SK-N-SH (cell line): ENCODE data around the gene SLC25A21. TPM values are rescaled to one million over a fixed set of nuclear protein-coding genes. Genes with fewer than 3 reads are reported as not detected.

Experiments
- CTCF ChIA-PET: fragments of 300-600, 350-600 bp; formaldehyde crosslinking; extraction: SDS; loops from one replicate; lab custom pipeline; 2021; lab: Yijun Ruan, JAX
- POLR2A ChIA-PET: fragments of 350-600 bp; sonication (Branson Sonifier 250); formaldehyde crosslinking; extraction: SDS; loops from one replicate; lab custom pipeline; 2020; ENCODE audit warnings: antibody characterized with exemption, inconsistent platforms; lab: Yijun Ruan, JAX
- DNase-seq: peaks from one replicate; pipeline ENCODE4 v3.0.0; 2012
- H2AFZ ChIP-seq: fragments of 200-600 bp; sonication (generic); 2 replicates; pipeline ENCODE4 v1.8.1; 2016; ENCODE audit warnings: antibody characterized with exemption, mild to moderate bottlenecking, low read depth
- H3F3A ChIP-seq: fragments of 200-600 bp; sonication (generic); replicated peaks from 2 replicates; pipeline ENCODE3; 2016; ENCODE audit warnings: antibody characterized with exemption, mild to moderate bottlenecking; ENCODE audit not compliant: insufficient read depth
- H3K27ac ChIP-seq, 2 experiments: fragments of 200-500 bp in 1 of 2; fragments of 200-600 bp in 1 of 2; sonication (Bioruptor generic) in 1 of 2; sonication (generic), shearing (Covaris generic) in 1 of 2; 2 replicates each; pipeline versions ENCODE4 v1.5.1 to v1.6.1; 2014 to 2016; ENCODE audit warnings: low read depth in 2 of 2, inconsistent platforms in 1 of 2, low read length in 1 of 2, mild to moderate bottlenecking in 1 of 2, mixed read lengths in 1 of 2
- H3K27me3 ChIP-seq: fragments of 200-600 bp; sonication (generic), shearing (Covaris generic); 2 replicates; pipeline ENCODE4 v1.6.1; 2016; ENCODE audit warnings: mixed run types; ENCODE audit not compliant: insufficient read depth
- H3K36me3 ChIP-seq, 2 experiments: fragments of 200-500 bp in 1 of 2; fragments of 200-600 bp in 1 of 2; sonication (Bioruptor generic) in 1 of 2; sonication (generic) in 1 of 2; replicated peaks in 1 of 2; 2 replicates each; pipeline versions ENCODE3 to v1.5.1; 2014 to 2016; ENCODE audit warnings: low read length in 1 of 2, mild to moderate bottlenecking in 1 of 2; ENCODE audit not compliant: insufficient read depth in 2 of 2, control insufficient read depth in 1 of 2
- H3K4me1 ChIP-seq, 2 experiments: fragments of 200-500 bp in 1 of 2; fragments of 200-600 bp in 1 of 2; sonication (Bioruptor generic) in 1 of 2; sonication (generic), shearing (Covaris generic) in 1 of 2; 2 replicates each; pipeline versions ENCODE4 v1.5.1 to v1.6.1; 2014 to 2016; ENCODE audit warnings: low read depth in 1 of 2, low read length in 1 of 2, mixed run types in 1 of 2; ENCODE audit not compliant: insufficient read depth in 2 of 2, control insufficient read depth in 1 of 2
- H3K4me2 ChIP-seq: fragments of 200-600 bp; sonication (generic), shearing (Covaris generic); 2 replicates; pipeline ENCODE4 v1.6.1; 2017; ENCODE audit warnings: mixed run types
- H3K4me3 ChIP-seq, 2 experiments: fragments of 200-500 bp in 1 of 2; fragments of 200-600 bp in 1 of 2; sonication (Bioruptor generic) in 1 of 2; sonication (generic), shearing (Covaris generic) in 1 of 2; 2 replicates each; pipeline versions ENCODE4 v1.5.1 to v1.8.1; 2014 to 2016; ENCODE audit warnings: low read depth in 2 of 2, inconsistent platforms in 1 of 2, low read length in 1 of 2, mild to moderate bottlenecking in 1 of 2, mixed read lengths in 1 of 2, moderate library complexity in 1 of 2
- H3K79me2 ChIP-seq: fragments of 200-600 bp; sonication (generic); 2 replicates; pipeline ENCODE4 v1.8.1; 2017; ENCODE audit warnings: mild to moderate bottlenecking; ENCODE audit not compliant: insufficient read depth
- H3K9ac ChIP-seq: fragments of 200-600 bp; sonication (generic); 2 replicates; pipeline ENCODE4 v1.6.1; 2017; ENCODE audit warnings: mixed run types
- H3K9me2 ChIP-seq: fragments of 200-600 bp; sonication (generic); 2 replicates; pipeline ENCODE4 v1.6.1; 2017; ENCODE audit warnings: mixed run types
- H3K9me3 ChIP-seq: fragments of 200-600 bp; sonication (generic); 2 replicates; pipeline ENCODE4 v1.6.1; 2017; ENCODE audit warnings: mixed run types, mild to moderate bottlenecking, moderate library complexity
- H4K20me1 ChIP-seq: fragments of 200-600 bp; sonication (generic); 2 replicates; pipeline ENCODE4 v1.6.1; 2017; ENCODE audit warnings: mild to moderate bottlenecking, mixed run types; ENCODE audit not compliant: insufficient read depth
- CHD2 ChIP-seq: fragments of 150-350 bp; IDR thresholded peaks from 2 replicates; pipeline ENCODE4 v1.6.1; 2018; ENCODE audit warnings: low read length; ENCODE audit not compliant: partially characterized antibody
- ELF1 ChIP-seq: IDR thresholded peaks from 2 replicates; pipeline ENCODE4 v1.4.0; 2012
- EP300 ChIP-seq, 2 experiments: IDR thresholded peaks; 2 replicates each; pipeline versions ENCODE4 v1.4.0 to v1.6.1; 2012; ENCODE audit warnings: borderline replicate concordance in 1 of 2, low read depth in 1 of 2, low read length in 1 of 2
- FOSL2 ChIP-seq: IDR thresholded peaks from 2 replicates; pipeline ENCODE4 v1.4.0; 2012; ENCODE audit warnings: low read depth, mild to moderate bottlenecking, moderate library complexity, borderline replicate concordance
- MEF2A ChIP-seq: IDR thresholded peaks from 2 replicates; pipeline ENCODE4 v1.4.0; 2012; ENCODE audit warnings: low read depth, borderline replicate concordance
- NFIC ChIP-seq: IDR thresholded peaks from 2 replicates; pipeline ENCODE4 v1.4.0; 2012; ENCODE audit warnings: borderline replicate concordance
- RFX5 ChIP-seq: IDR thresholded peaks from 2 replicates; pipeline ENCODE4 v1.6.1; 2012; ENCODE audit warnings: mild to moderate bottlenecking, improper control_type of control experiment, low read length
- SIN3A ChIP-seq: IDR thresholded peaks from 2 replicates; pipeline ENCODE4 v1.6.1; 2012; ENCODE audit warnings: low read depth, mild to moderate bottlenecking, low read length, moderate library complexity, borderline replicate concordance
- TEAD4 ChIP-seq: IDR thresholded peaks from 2 replicates; pipeline ENCODE4 v1.4.0; 2012; ENCODE audit warnings: mild to moderate bottlenecking, borderline replicate concordance; ENCODE audit not compliant: insufficient read depth
- USF1 ChIP-seq: IDR thresholded peaks from 2 replicates; pipeline ENCODE4 v1.4.0; 2012; ENCODE audit warnings: low read depth, borderline replicate concordance
- YY1 ChIP-seq: IDR thresholded peaks from 2 replicates; pipeline ENCODE4 v1.4.0; 2012; ENCODE audit warnings: low read depth, mild to moderate bottlenecking
- WGBS: methylation state at CpG from one replicate; pipeline ENCODE4 v1.1.6; 2017; ENCODE audit warnings: low lambda C conversion rate; 5-methylcytosine and 5-hydroxymethylcytosine counted together
- polyA plus RNA-seq, 3 experiments: library from polyadenylated mRNA; depleted of rRNA; stranded (reverse); fragments of >200 nt; gene quantifications; 2 replicates each; pipeline ENCODE4 v1.2.3, GENCODE V29; 2012
- TF ChIP-seq, protein P1 (sequence below): IDR thresholded peaks from 2 replicates; pipeline ENCODE4 v1.4.0; 2012; ENCODE audit warnings: low read depth, borderline replicate concordance
- TF ChIP-seq, protein P2 (sequence below): IDR thresholded peaks from 2 replicates; pipeline ENCODE4 v1.6.1; 2012; ENCODE audit warnings: mild to moderate bottlenecking, low read depth, low read length, moderate library complexity
- TF ChIP-seq, protein P3 (sequence below): IDR thresholded peaks from 2 replicates; pipeline ENCODE4; 2012

SLC25A21 gene
- polyA plus RNA-seq, 1 of the 3 experiments (the other 2 are of a cell fraction) = not detected

DNA sequence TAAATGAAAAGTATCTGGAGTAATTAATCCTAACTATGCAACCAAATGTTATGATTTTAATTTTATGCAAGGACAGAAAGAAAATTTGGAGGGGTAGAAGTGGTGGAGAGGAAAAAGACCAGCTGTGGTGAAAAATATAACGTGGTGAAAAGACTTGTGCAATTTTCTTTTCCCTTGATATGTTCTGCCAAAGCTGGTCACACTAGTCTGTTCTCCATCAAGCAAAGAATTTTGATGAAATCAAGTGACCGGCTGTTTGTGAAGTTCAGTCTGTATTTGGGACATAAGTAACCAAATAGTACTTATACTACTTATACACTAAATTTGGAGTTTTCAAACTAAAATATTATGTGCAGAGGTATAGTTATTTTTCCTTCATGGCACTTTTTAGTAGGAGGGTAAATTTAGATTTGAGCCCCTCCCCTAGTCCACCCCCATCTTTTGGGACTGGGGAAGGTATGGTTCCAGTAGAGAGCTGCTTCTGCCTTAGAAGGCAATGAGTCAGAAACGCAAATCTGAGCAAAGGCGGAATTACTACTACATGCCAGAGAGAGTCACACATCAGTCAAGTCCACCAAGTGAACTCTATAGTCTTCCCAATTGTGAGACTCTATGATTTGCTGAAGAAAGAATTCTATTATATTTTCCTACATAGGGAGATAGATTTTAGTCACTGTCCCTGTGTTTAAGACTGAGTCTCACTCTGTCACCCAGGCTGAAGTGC is 229.7 kb downstream of the SLC25A21 start:
- Histone ChIP-seq H3K27me3 (no peaks in the 10 kb centered on the region; the same call in 1 of the 2 replicates), H3F3A (no peaks in the 10 kb centered on the region), H3K79me2 (no peaks in the 10 kb centered on the region), H3K9me2 (no peaks in the 10 kb centered on the region), H3K9me3 (no peaks in the 10 kb centered on the region), H3K9ac (no peak overlapping the region), H3K36me3 (no peaks in the 10 kb centered on the region), H4K20me1 (no peaks in the 10 kb centered on the region), H3K4me1 (no peaks in the 10 kb centered on the region), H3K27ac (no peak overlapping the region), H3K4me2 (no peak overlapping the region), H2AFZ (no peak overlapping the region), H3K4me3 (peak overlapping the region in 1 of 2 experiments; percentile 43; a peak in 1 of 4 replicates)
- ChIA-PET CTCF (interaction anchor here (0.7 to 2.2 kb wide), 10 partner anchors 10 to 1063 kb away, joined by 3 to 11 read pairs (median 4); no protein-coding TSS in a partner anchor), POLR2A (no interaction called here)
- DNase-seq = no peak
- TF ChIP-seq MEF2A (no peak), EP300 (IDR thresholded peaks at IDR 0.05; ENCODE audit: borderline replicate concordance in 1 of 2, low read depth in 1 of 2, low read length in 1 of 2) (no peak), NFIC (no peak), SIN3A (no peak), ELF1 (no peak), FOSL2 (no peak), CHD2 (no peak), TEAD4 (no peak), YY1 (no peak), USF1 (no peak), RFX5 (no peak)
- TF ChIP-seq, protein P1, sequence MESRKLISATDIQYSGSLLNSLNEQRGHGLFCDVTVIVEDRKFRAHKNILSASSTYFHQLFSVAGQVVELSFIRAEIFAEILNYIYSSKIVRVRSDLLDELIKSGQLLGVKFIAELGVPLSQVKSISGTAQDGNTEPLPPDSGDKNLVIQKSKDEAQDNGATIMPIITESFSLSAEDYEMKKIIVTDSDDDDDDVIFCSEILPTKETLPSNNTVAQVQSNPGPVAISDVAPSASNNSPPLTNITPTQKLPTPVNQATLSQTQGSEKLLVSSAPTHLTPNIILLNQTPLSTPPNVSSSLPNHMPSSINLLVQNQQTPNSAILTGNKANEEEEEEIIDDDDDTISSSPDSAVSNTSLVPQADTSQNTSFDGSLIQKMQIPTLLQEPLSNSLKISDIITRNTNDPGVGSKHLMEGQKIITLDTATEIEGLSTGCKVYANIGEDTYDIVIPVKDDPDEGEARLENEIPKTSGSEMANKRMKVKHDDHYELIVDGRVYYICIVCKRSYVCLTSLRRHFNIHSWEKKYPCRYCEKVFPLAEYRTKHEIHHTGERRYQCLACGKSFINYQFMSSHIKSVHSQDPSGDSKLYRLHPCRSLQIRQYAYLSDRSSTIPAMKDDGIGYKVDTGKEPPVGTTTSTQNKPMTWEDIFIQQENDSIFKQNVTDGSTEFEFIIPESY = no peak
- TF ChIP-seq, protein P2, sequence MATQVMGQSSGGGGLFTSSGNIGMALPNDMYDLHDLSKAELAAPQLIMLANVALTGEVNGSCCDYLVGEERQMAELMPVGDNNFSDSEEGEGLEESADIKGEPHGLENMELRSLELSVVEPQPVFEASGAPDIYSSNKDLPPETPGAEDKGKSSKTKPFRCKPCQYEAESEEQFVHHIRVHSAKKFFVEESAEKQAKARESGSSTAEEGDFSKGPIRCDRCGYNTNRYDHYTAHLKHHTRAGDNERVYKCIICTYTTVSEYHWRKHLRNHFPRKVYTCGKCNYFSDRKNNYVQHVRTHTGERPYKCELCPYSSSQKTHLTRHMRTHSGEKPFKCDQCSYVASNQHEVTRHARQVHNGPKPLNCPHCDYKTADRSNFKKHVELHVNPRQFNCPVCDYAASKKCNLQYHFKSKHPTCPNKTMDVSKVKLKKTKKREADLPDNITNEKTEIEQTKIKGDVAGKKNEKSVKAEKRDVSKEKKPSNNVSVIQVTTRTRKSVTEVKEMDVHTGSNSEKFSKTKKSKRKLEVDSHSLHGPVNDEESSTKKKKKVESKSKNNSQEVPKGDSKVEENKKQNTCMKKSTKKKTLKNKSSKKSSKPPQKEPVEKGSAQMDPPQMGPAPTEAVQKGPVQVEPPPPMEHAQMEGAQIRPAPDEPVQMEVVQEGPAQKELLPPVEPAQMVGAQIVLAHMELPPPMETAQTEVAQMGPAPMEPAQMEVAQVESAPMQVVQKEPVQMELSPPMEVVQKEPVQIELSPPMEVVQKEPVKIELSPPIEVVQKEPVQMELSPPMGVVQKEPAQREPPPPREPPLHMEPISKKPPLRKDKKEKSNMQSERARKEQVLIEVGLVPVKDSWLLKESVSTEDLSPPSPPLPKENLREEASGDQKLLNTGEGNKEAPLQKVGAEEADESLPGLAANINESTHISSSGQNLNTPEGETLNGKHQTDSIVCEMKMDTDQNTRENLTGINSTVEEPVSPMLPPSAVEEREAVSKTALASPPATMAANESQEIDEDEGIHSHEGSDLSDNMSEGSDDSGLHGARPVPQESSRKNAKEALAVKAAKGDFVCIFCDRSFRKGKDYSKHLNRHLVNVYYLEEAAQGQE = no peak
- TF ChIP-seq, protein P3, sequence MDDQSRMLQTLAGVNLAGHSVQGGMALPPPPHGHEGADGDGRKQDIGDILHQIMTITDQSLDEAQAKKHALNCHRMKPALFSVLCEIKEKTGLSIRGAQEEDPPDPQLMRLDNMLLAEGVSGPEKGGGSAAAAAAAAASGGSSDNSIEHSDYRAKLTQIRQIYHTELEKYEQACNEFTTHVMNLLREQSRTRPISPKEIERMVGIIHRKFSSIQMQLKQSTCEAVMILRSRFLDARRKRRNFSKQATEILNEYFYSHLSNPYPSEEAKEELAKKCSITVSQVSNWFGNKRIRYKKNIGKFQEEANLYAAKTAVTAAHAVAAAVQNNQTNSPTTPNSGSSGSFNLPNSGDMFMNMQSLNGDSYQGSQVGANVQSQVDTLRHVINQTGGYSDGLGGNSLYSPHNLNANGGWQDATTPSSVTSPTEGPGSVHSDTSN = no peak
- 21% methylated on average over 2 of the region's 4 CpGs for WGBS
